Activated CD4-positive, alpha-beta T cell treated with anti-CD3 and anti-CD28 coated beads for 24 hours (primary cell): Measurements from ENCODE around the gene ZNF28.
"Not testable (repeated sequence)": the region's sequence is repeated elsewhere in the genome, so short reads cannot be mapped to it uniquely, and the experiment has no call there.

Experiments
- DNase-seq, 2 donors: peaks; one replicate each; pipeline ENCODE4 v3.0.0-alpha.2; 2020; ENCODE audit warnings: low read depth in 2 of 2

ZNF28 gene

DNA sequence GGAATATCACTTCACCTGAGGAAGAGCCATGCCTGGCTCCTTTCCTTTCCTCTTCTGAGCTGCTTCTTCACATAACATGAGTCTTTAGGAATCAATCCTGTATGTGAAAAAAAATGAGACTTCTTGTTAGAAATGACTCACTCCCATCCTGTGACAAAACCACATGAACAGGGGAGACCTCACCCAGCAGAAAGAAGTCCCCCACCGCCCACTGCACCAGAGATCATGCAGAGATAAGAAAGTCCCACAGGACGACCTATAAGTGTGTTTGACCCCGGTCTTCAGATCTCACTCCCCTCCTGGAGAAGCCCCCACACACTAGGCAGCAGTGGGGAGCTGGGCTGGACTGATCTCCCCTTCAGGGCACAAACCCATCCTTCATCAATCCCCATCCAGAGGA, 42.6 kb downstream of the ZNF28 start:
- DNase-seq = no peak

DNA sequence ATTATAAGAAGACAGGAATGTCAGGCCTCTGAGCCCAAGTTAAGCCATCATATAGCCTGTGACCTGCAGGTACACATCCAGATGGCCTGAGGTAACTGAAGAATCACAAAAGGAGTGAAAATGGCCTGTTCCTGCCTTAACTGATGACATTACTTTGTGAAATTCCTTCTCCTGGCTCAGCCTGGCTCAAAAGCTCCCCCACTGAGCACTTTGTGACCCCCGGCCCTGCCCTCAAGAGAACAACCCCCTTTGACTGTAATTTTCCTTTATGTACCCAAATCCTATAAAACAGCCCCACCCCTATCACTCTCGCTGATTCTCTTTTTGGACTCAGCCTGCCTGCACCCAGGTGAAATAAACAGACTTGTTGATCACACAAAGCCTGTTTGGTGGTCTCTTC, 65.0 kb downstream of the ZNF28 start:
- DNase-seq = not testable (repeated sequence)

DNA sequence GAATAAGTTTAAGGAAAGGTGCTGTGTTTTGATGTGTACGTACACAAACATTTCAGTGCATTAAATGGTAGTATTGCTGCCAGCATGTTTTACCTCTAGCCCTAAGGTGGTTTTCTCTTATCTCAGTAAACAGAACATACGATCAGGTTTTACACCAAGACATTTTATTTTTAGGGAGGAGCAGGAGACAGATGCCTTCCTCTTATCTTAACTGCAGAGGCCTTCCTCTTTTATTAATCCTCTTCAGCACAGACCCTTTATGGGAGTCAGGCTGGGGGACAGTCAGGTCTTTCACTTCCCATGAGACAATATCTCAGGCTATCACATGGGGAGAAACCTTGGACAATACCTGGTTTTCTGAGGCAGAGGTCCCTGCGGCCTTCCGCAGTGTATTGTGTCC, 71.7 kb downstream of the ZNF28 start:
- DNase-seq = no peak

DNA sequence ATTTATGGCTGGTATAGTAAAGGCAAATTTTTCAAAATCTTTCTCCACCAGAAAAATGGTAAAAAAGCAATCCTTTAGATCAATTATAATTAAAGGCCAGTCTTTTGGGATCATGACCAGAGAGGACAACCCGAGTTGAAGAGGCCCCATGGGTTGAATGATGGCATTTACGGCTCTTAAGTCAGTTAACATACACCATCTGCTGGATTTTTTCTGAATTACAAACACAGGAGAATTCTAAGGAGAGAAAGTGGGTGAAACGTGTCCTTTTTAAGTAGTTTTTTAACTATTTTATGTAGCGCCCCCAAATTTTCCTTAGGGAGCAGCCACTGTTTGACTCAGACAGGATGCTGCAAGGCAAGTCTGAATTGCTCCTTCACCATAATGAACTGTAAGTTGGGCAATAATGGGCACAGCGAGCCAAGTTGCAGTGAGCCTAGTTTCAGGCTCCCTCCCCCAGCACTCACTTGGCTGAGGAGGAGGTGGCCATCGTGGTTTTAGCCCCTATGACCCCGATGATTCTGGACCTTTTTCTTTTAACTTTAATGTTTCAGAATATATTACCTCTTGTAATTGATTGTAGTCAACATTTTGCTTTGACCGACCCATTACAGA, 73.0 kb downstream of the ZNF28 start:
- DNase-seq = no peak
